Transverse colon (tissue), 4 donors: ENCODE data around the gene A4GALT. TPM values are rescaled to one million over a fixed set of nuclear protein-coding genes. Genes with fewer than 3 reads are reported as not detected.

ENCODE experiments used
- DNase-seq: peaks from one replicate; pipeline ENCODE4 v3.0.0-alpha.2; 2019
- H3K27ac ChIP-seq, 4 donors: fragments of 200-600 bp; sonication (generic); 2 replicates each; pipeline ENCODE4 v1.5.1; 2016 to 2018; ENCODE audit warnings: inconsistent platforms in 4 of 4
- H3K27me3 ChIP-seq: fragments of 200-600 bp; sonication (generic); 2 replicates; pipeline ENCODE4 v1.5.1; 2017; ENCODE audit warnings: inconsistent platforms
- H3K36me3 ChIP-seq, 4 donors: fragments of 200-600 bp; sonication (generic); 2 replicates each; pipeline ENCODE4 v1.5.1; 2017 to 2019; ENCODE audit warnings: inconsistent platforms in 4 of 4
- H3K4me1 ChIP-seq, 4 donors: fragments of 200-600 bp; sonication (generic); 2 replicates each; pipeline ENCODE4 v1.5.1; 2017 to 2020; ENCODE audit warnings: inconsistent platforms in 4 of 4
- H3K4me3 ChIP-seq, 4 donors: fragments of 200-600 bp; sonication (generic); 1 replicate in 1 of 4; 2 replicates in 3 of 4; pipeline versions ENCODE4 v1.5.1 to v1.6.1; 2017 to 2019; ENCODE audit warnings: inconsistent platforms in 4 of 4
- H3K9me3 ChIP-seq, 2 donors: fragments of 200-600 bp; sonication (generic); 2 replicates each; pipeline ENCODE4 v1.5.1; 2017 to 2019; ENCODE audit warnings: inconsistent platforms in 2 of 2
- CTCF ChIP-seq, 5 experiments: fragments of 200-600 bp in 3 of 5; fragments of 450-650 bp in 2 of 5; sonication (generic) in 3 of 5; IDR thresholded peaks; 1 replicate in 2 of 5; 2 replicates in 3 of 5; pipeline ENCODE4 v1.5.1; 2016 to 2017; ENCODE audit warnings: antibody characterized with exemption in 5 of 5, inconsistent platforms in 3 of 5, mild to moderate bottlenecking in 2 of 5, moderate library complexity in 1 of 5
- EP300 ChIP-seq: sonication (generic); formaldehyde crosslinking; IDR thresholded peaks from one replicate; pipeline ENCODE4 v1.6.1; 2017; ENCODE audit warnings: antibody characterized with exemption, low read depth
- POLR2A ChIP-seq: fragments of 450-650 bp; IDR thresholded peaks from one replicate; pipeline ENCODE4 v1.6.1; 2016; ENCODE audit warnings: antibody characterized with exemption, mild to moderate bottlenecking, moderate library complexity
- POLR2AphosphoS5 ChIP-seq, 3 donors: sonication (generic); formaldehyde crosslinking; IDR thresholded peaks; one replicate each; pipeline ENCODE4 v1.6.1; 2016; ENCODE audit warnings: antibody characterized with exemption in 3 of 3
- WGBS, 2 donors: methylation state at CpG; one replicate each; pipeline ENCODE4 v1.1.5; 2018; ENCODE audit warnings: low coverage in 1 of 2; 5-methylcytosine and 5-hydroxymethylcytosine counted together
- in situ Hi-C, 4 donors: fragments of 200-750 bp; cut with MboI; loops; one replicate each; pipeline versions ENCODE4 v1.15.0 to v1.15.1; 2017; ENCODE audit warnings: low sequenced_read_pairs in 3 of 4, low pct_ligation_motif_present in 1 of 4, low pct_unique_long_range_greater_than_20kb in 1 of 4
- intact Hi-C: fragments of 100-400 bp; cut with DNase I; formaldehyde crosslinking; loops from one replicate; pipeline ENCODE4 v1.15.1; 2023; ENCODE audit warnings: low total_unique reads
- total RNA-seq, 4 donors: library from RNA; depleted of rRNA; stranded (reverse); fragments of >200 nt; gene quantifications; one replicate each; pipeline ENCODE4 v1.1.0, GENCODE V29; 2016

A4GALT gene
- total RNA-seq, 4 donors from 2014 or later, result 6.3 to 31.4 (median 12.7) TPM

GRCh38 chr22:42732081-42732480 lies 11.4 kb upstream of the A4GALT start:
- H3K4me3 ChIP-seq, result no peak overlapping the region
- no peaks in the 10 kb centered on the region for H3K36me3 ChIP-seq
- no peaks in the 10 kb centered on the region for H3K27me3 ChIP-seq
- intact Hi-C loops, result no loop called here
- H3K9me3 ChIP-seq, result no peaks in the 10 kb centered on the region
- DNase-seq, result no peak
- TF ChIP-seq EP300, result no peak
- TF ChIP-seq POLR2A, result no peak
- no peak for TF ChIP-seq POLR2AphosphoS5 (IDR thresholded peaks at IDR 0.05)
- no peak for TF ChIP-seq CTCF (IDR thresholded peaks at IDR 0.05)
- H3K4me1 ChIP-seq, result no peaks in the 10 kb centered on the region
- no peak overlapping the region for H3K27ac ChIP-seq
- in situ Hi-C loops, result no loop called here
- 61 to 92% methylated on average over 4 to 6 of the region's 6 CpGs for WGBS, 2 donors

GRCh38 chr22:42726811-42727210 lies 6.1 kb upstream of the A4GALT start:
- Histone ChIP-seq H3K4me3 (no peak overlapping the region), H3K9me3 (no peaks in the 10 kb centered on the region), H3K27me3 (peaks cover 27% of the 10 kb centered on the region), H3K36me3 (no peaks in the 10 kb centered on the region), H3K27ac (no peak overlapping the region), H3K4me1 (no peaks in the 10 kb centered on the region)
- DNase-seq, result no peak
- in situ Hi-C loops, result loop anchor here in 1 of 4 donors (10.0 kb wide), 1 partner anchor 72 kb away; no protein-coding TSS in a partner anchor
- intact Hi-C loops, result no loop called here
- WGBS, 2 donors, result 84 to 87% methylated on average over 5 to 6 of the region's 6 CpGs
- TF ChIP-seq EP300, result no peak
- no peak for TF ChIP-seq POLR2AphosphoS5 (IDR thresholded peaks at IDR 0.05)
- TF ChIP-seq CTCF (IDR thresholded peaks at IDR 0.05), result no peak
- TF ChIP-seq POLR2A, result no peak

GRCh38 chr22:42725606-42726355 lies 5.1 kb upstream of the A4GALT start:
- H3K27ac ChIP-seq, result no peak overlapping the region
- H3K4me3 ChIP-seq, result no peak overlapping the region
- TF ChIP-seq POLR2AphosphoS5 (IDR thresholded peaks at IDR 0.05), result no peak
- no peak for TF ChIP-seq CTCF (IDR thresholded peaks at IDR 0.05)
- no peak for TF ChIP-seq POLR2A
- TF ChIP-seq EP300, result no peak
- H3K4me1 ChIP-seq, result peaks cover 0 to 5% (median 2%) of the 10 kb centered on the region in 4 donors
- no peaks in the 10 kb centered on the region for H3K9me3 ChIP-seq
- H3K36me3 ChIP-seq, result no peaks in the 10 kb centered on the region
- WGBS, 2 donors, result 70 to 74% methylated on average over 6 of the region's 6 CpGs
- in situ Hi-C loops, result loop anchor here in 1 of 4 donors (10.0 kb wide), 1 partner anchor 71 kb away; no protein-coding TSS in a partner anchor
- peaks cover 37% of the 10 kb centered on the region for H3K27me3 ChIP-seq
- no peak for DNase-seq
- intact Hi-C loops, result no loop called here

GRCh38 chr22:42724062-42724461 lies 3.4 kb upstream of the A4GALT start:
- peaks cover 0 to 14% (median 11%) of the 10 kb centered on the region in 4 donors for H3K4me1 ChIP-seq
- DNase-seq, result no peak
- no peak overlapping the region for H3K4me3 ChIP-seq
- TF ChIP-seq EP300 (no peak), POLR2A (no peak), CTCF (IDR thresholded peaks at IDR 0.05) (no peak), POLR2AphosphoS5 (IDR thresholded peaks at IDR 0.05) (no peak)
- intact Hi-C loops (no loop called here), in situ Hi-C loops (loop anchor here in 1 of 4 donors (10.0 kb wide), 1 partner anchor 69 kb away; no protein-coding TSS in a partner anchor)
- H3K9me3 ChIP-seq, result no peaks in the 10 kb centered on the region
- H3K36me3 ChIP-seq, result no peaks in the 10 kb centered on the region
- H3K27me3 ChIP-seq, result peaks cover 53% of the 10 kb centered on the region
- no peak overlapping the region for H3K27ac ChIP-seq
- WGBS, 2 donors, result 7 to 65% methylated on average over 2 to 5 of the region's 5 CpGs
